Lower lobe of right lung (tissue), 2 donors: ENCODE data around the gene PARVB. TPM values are rescaled to one million over a fixed set of nuclear protein-coding genes. Genes with fewer than 3 reads are reported as not detected.
"Not testable (repeated sequence)": the region's sequence is repeated elsewhere in the genome, so short reads cannot be mapped to it uniquely, and the experiment has no call there.

Experiments used
- ATAC-seq, 2 donors: fragments of 200-7000 bp; cut with Tn5 transposase; one replicate each; pipeline ENCODE4 v1.9.1; 2020 to 2022; ENCODE audit warnings: mild to moderate bottlenecking in 2 of 2, moderate library complexity in 2 of 2
- DNase-seq: peaks from one replicate; pipeline ENCODE4 v3.0.0-alpha.2; 2020
- H3K27ac ChIP-seq: fragments of 200-600 bp; one replicate; pipeline ENCODE4 v1.8.0; 2022
- H3K27me3 ChIP-seq: fragments of 200-600 bp; one replicate; pipeline ENCODE4 v1.8.0; 2022; ENCODE audit warnings: low read depth
- H3K36me3 ChIP-seq: fragments of 200-600 bp; one replicate; pipeline ENCODE4 v1.8.0; 2022; ENCODE audit warnings: mild to moderate bottlenecking
- H3K4me1 ChIP-seq: fragments of 200-600 bp; one replicate; pipeline ENCODE4 v1.8.0; 2022
- H3K4me3 ChIP-seq: fragments of 200-600 bp; one replicate; pipeline ENCODE4 v1.8.0; 2022; ENCODE audit warnings: mild to moderate bottlenecking
- H3K9me3 ChIP-seq: fragments of 200-600 bp; one replicate; pipeline ENCODE4 v1.8.0; 2022
- intact Hi-C: fragments of 100-400 bp; cut with DNase I; formaldehyde crosslinking; loops from one replicate; pipeline ENCODE4 v1.11.0; 2022
- total RNA-seq: library from RNA; stranded (reverse); fragmentation: NEBNext Ultra II Directional; extraction: Animal tissue kit (Norgen Biotek cat#: 25700); gene quantifications from one replicate; pipeline ENCODE4 v1.2.1, GENCODE V29; 2021
- TF ChIP-seq, protein P1 (sequence below): fragments of 200-600 bp; IDR thresholded peaks from one replicate; pipeline ENCODE4 v1.8.0; 2022; ENCODE audit warnings: antibody characterized with exemption, mild to moderate bottlenecking
- donor health status: DM: no; HTN: yes; CAD: no; lungs with severe emphysema.

Gene PARVB
- total RNA-seq, 1 donor from 2014 or later = 44.7 TPM

DNA sequence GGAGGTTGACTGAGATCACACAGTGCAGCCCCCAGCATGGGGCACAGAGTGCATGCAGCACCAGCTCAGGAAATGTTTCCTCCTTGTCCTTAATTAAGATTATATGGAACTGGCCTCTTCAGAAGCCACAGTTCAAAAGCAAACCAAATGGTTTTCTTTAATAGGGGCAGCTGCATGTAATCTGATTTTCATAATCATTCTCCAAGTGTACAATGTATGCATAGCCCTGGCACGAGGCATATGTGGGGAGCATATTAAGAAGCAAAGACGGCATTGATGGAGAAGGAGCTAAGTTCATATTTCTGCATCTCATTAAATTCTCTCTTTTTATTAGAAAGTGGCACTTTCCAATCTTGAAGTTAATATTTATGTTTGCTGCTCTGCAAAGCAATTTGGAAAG, 9.9 kb upstream of the PARVB start:
- no peaks in the 10 kb centered on the region for H3K27me3 ChIP-seq
- intact Hi-C loops = no loop called here
- no peak overlapping the region for H3K27ac ChIP-seq
- TF ChIP-seq, protein P1, sequence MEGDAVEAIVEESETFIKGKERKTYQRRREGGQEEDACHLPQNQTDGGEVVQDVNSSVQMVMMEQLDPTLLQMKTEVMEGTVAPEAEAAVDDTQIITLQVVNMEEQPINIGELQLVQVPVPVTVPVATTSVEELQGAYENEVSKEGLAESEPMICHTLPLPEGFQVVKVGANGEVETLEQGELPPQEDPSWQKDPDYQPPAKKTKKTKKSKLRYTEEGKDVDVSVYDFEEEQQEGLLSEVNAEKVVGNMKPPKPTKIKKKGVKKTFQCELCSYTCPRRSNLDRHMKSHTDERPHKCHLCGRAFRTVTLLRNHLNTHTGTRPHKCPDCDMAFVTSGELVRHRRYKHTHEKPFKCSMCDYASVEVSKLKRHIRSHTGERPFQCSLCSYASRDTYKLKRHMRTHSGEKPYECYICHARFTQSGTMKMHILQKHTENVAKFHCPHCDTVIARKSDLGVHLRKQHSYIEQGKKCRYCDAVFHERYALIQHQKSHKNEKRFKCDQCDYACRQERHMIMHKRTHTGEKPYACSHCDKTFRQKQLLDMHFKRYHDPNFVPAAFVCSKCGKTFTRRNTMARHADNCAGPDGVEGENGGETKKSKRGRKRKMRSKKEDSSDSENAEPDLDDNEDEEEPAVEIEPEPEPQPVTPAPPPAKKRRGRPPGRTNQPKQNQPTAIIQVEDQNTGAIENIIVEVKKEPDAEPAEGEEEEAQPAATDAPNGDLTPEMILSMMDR = no peak
- H3K9me3 ChIP-seq = no peaks in the 10 kb centered on the region
- ATAC-seq (no peak), DNase-seq (peak; percentile 8)
- no peaks in the 10 kb centered on the region for H3K4me1 ChIP-seq
- H3K36me3 ChIP-seq = no peaks in the 10 kb centered on the region
- no peak overlapping the region for H3K4me3 ChIP-seq

DNA sequence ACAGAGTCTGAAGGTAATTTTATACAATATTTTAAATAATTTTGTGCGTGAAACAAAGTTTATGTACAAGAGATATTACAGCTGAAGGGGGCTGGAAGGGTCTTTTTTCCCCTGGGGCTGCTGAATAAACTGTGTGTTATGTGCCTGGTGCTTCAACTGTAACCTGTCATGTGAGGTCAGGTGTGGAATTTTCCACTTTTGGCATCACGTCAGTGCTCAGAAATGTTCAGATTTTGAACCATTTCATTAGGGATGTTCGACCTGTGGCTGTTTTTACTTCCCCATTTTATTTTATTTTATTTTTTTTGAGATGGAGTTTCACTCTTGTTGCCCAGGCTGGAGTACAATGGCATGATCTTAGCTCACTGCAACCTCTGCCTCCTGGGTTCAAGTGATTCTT, 7.5 kb upstream of the PARVB start:
- H3K4me1 ChIP-seq, H3K36me3 ChIP-seq, H3K27me3 ChIP-seq, H3K4me3 ChIP-seq, H3K9me3 ChIP-seq, ATAC-seq, intact Hi-C loops, H3K27ac ChIP-seq, DNase-seq: not testable (repeated sequence)

DNA sequence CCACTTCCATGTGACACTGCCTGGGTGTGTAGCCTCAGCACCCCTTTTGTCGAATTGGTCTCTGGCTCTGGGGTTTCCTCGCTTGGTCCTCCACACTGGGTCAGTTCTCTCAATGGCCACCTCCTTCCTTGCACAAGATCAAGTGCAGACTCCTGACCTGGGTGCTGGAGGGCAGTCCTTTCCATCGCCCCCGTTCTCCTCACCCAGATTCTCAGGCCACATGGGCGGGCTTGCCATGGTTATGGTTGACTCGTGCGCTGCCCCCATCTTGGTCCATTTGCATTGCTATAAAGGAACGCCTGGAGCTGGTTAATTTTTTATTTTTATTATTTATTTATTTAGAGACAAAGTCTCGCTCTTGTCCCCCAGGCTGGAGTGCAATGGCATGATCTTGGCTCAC, 5.5 kb upstream of the PARVB start:
- intact Hi-C loops = no loop called here
- Histone ChIP-seq H3K36me3 (no peaks in the 10 kb centered on the region), H3K9me3 (no peaks in the 10 kb centered on the region), H3K27ac (no peak overlapping the region), H3K4me1 (peaks cover 7% of the 10 kb centered on the region), H3K4me3 (no peak overlapping the region), H3K27me3 (no peaks in the 10 kb centered on the region)
- TF ChIP-seq, protein P1 = no peak
- DNase-seq (peak; percentile 27), ATAC-seq (no peak)

DNA sequence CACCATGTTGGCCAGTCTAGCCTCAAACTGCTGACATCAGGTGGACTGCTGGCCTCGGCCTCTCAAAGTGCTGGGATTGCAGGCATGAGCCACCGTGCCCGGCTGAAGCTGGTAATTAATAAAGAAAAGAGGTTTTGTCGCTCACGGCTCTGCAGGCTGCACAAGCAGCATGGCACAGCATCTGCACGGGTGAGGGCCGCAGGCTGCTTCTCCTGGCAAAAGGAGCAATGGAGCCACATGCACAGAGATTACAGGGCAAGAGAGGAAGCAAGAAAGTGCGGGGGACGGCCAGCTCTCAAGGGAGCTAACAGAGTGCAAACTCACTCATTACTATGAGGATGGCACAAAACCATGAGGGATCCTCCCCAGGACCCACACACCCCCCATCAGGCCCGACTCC, 4.7 kb upstream of the PARVB start:
- Histone ChIP-seq H3K36me3 (no peaks in the 10 kb centered on the region), H3K4me1 (peaks cover 7% of the 10 kb centered on the region), H3K9me3 (no peaks in the 10 kb centered on the region), H3K27me3 (no peaks in the 10 kb centered on the region), H3K4me3 (no peak overlapping the region), H3K27ac (no peak overlapping the region)
- peak; percentile 29 for DNase-seq
- intact Hi-C loops = no loop called here
- no peak for ATAC-seq
- TF ChIP-seq, protein P1 = no peak

DNA sequence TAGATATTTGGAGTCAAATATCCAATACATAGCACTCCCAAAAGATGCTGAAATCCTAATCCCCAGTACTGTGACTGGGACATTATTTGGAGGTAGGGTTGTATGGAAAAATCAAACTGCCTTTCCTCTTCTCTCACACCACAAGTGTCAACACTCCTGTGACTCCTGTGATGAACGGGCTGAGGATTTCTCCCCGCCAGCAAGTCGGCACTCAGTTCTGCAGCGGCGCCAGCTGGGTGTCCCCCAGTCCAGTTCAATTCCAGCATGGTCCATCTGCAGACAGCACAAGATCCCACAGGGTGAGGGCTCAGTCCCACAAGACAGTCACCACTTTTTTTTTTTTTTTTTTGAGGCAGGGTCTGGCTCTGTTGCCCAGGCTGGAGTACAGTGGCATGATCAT, 4.3 kb upstream of the PARVB start:
- H3K27ac ChIP-seq = no peak overlapping the region
- H3K36me3 ChIP-seq = no peaks in the 10 kb centered on the region
- H3K4me3 ChIP-seq = no peak overlapping the region
- H3K27me3 ChIP-seq = no peaks in the 10 kb centered on the region
- DNase-seq = peak; percentile 9
- H3K9me3 ChIP-seq = no peaks in the 10 kb centered on the region
- ATAC-seq = no peak
- H3K4me1 ChIP-seq = peaks cover 11% of the 10 kb centered on the region
- TF ChIP-seq, protein P1 = no peak
- intact Hi-C loops = no loop called here

DNA sequence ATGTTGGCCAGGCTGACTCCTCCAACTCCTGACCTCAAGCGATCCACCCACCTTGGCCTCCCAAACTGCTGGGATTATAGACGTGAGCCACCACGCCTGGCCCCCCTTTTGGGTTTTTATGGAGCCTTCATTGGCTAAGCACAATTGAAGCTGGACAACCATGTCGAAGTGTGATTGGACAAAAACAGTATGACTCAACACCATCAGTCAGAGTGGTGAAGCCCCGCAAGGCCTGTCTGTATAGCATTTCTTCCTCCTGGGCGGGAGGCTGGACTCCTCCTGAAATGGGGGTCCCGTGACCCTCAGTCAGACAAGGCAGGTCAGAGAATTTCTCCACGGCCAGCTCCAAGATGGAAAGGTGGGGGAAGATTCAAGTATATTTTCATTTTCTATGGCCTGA, 3.1 kb upstream of the PARVB start:
- no peaks in the 10 kb centered on the region for H3K27me3 ChIP-seq
- H3K4me3 ChIP-seq = no peak overlapping the region
- H3K36me3 ChIP-seq = no peaks in the 10 kb centered on the region
- ATAC-seq (no peak), DNase-seq (peak; percentile 17)
- TF ChIP-seq, protein P1 = no peak
- H3K27ac ChIP-seq = no peak overlapping the region
- H3K4me1 ChIP-seq = peaks cover 15% of the 10 kb centered on the region
- H3K9me3 ChIP-seq = no peaks in the 10 kb centered on the region
- intact Hi-C loops = no loop called here
